Fibroblast of skin of back (primary cell): ENCODE data around the gene PHRF1.
"Not testable (repeated sequence)": the region's sequence is repeated elsewhere in the genome, so short reads cannot be mapped to it uniquely, and the experiment has no call there.

Experiments
- DNase-seq: peaks from one replicate; pipeline ENCODE4 v3.0.0-alpha.2; 2013

The PHRF1 gene

DNA sequence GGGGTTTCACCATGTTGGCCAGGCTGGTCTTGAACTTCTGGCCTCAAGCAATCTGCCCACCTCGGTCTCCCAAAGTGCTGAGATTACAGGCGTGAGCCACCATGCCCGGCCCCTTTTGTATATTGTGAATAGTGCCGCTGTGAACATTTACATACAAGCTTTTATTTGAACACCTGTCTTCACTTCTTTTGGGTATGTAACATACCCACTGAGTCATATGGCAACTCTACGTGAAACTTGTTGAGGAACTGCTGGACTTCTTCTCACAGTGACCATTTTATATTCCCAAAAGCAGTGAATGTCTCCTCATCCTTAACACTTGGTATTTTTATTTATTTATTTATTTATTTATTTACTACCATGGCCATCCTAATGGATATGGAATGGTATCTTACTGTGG, 54.6 kb downstream of the PHRF1 start:
- DNase-seq, result no peak

DNA sequence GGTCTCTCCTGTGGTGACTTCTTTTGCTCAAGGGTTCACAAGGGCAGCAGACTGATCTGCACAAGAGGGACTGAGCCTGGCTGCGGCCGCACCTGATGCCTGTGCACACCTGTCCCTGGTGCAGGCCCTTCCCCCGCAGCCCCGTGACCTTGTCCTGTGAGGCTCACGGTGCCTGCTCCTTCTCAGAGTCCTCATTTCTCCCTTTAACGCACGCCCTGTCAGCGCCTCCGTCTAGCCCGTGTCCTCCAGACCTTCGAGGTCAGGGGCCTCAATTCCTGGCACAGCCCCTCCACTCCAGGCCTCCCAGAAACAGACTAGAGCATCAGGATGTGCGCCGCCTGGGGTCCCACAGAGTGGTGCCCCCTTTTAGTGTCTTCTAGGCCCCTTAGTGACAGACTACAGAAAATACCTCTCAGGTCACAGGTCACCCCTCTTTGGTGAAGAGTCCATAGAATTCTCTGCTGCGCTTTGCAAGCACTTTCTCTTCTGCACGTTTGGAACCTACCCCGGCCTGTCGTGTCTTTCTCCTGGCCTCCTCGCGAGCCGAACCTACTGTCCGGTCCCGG, 59.8 kb downstream of the PHRF1 start:
- no peak for DNase-seq

DNA sequence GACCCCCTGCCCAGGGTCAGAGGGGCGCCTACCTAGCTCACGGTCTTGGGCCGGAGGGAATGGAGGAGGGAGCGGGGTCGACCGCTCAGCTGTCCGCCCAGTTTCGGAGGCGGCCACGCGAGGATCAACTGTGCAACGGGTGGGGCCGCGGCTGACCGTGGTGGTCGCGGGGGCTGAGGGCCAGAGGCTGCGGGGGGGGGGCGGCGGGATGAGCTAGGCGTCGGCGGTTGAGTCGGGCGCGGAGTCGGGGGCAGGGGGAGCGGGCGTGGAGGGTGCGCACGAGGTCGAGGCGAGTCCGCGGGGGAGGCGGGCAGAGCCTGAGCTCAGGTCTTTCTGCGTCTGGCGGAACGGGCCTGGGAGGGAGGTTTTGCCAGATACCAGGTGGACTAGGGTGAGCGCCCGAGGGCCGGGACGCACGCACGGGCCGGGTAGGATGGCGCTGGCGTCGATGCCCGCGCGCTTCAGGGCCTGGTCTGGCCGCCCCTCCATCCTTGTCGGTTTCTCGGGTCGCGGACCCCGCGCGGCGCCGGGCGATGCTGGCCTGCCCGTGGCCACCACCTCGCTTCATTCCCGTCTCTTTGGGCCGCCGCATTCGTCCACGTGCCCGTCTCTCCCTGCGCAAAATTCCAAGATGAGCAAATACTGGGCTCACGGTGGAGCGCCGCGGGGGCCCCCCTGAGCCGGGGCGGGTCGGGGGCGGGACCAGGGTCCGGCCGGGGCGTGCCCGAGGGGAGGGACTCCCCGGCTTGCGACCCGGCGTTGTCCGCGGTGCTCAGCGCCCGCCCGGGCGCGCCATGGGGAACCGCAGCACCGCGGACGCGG, 60.5 kb downstream of the PHRF1 start, which contains the start of gene DRD4:
Gene DRD4, plus strand, starts transcription at position 759 of the 822 bp plus-strand sequence. Its CDS starts 36 bp downstream, at position 795.
- peak; percentile 37 for DNase-seq

DNA sequence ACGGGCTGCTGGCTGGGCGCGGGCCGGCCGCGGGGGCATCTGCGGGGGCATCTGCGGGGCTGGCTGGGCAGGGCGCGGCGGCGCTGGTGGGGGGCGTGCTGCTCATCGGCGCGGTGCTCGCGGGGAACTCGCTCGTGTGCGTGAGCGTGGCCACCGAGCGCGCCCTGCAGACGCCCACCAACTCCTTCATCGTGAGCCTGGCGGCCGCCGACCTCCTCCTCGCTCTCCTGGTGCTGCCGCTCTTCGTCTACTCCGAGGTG, 61.0 kb downstream of the PHRF1 start:
- DNase-seq, result no peak

DNA sequence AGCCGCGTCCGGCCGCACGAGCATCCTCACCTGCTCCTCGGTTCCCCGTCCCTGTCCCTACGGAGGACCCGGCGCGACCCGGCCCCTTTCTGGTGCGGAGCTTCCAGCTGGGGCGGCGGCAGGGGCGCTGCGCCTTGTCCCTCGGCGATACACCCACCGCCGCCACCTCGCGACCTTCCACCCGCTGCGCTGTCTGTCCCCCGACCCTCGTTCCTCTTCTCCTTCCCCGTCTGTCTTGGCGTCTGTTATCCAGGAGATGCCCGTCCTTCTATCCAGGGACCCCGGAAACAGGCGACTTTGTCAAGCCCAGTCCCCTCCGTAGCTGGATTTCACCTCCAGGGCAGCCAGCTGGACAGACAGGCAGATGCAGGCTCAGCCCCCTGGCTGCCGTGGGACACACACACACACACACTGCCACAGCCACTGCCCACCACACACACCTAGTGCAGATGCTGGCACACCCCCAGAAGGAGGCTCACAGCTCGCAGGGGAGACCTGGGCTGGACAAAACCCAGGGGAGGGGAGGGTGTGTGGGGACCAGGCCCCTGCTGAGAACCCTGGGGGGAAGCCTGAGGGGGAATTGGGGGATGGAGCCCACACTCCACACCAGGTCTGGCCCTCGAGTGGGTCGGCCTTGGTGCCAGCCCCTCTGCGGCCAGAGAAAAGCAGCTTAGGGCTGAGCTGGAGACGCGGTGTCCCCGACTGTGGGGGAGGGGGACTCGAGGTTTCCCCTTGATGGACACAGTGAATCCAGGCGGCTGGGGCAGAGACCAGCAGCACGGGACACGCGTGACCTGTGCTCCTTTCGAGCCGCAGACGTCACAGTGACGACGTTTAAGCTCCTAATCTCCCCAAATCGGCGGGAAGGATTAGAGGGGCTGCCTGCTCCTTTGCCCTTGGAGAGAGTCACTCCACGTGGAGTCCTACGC, 61.6 kb downstream of the PHRF1 start:
- DNase-seq, result no peak

DNA sequence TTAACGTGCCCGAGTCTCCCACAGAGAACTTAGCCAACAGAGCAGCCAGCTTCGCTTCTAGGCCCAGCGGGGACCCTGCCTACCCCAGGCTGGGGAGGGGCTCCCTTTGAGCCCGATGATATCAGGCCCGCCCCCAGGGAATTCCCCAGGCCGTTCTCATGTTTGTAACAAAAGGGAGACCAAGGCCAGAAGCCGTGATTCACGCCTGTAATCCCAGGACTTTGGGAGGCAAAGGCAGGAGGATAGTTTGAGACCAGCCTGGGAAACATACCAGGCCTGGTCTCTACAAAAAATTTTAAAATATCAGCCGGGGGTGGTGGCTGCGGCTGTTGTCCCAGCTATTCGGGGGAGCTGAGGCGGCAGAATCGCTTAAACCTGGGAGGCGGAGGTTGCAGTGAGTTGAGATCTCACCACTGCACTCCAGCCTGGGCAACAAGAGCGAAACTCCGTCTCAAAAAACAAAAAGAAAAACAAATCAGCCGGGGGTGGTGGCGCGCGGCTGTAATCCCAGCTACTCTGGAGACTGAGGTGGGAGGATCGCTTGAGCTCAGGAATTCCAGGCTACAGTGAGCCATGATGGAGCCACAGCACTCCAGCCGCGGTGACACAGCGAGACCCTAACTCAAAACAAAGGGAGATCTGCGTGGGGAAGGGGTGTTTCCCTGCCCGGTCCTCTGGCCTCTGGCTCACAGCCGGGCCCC, 62.5 kb downstream of the PHRF1 start:
- DNase-seq, result peak; percentile 38

DNA sequence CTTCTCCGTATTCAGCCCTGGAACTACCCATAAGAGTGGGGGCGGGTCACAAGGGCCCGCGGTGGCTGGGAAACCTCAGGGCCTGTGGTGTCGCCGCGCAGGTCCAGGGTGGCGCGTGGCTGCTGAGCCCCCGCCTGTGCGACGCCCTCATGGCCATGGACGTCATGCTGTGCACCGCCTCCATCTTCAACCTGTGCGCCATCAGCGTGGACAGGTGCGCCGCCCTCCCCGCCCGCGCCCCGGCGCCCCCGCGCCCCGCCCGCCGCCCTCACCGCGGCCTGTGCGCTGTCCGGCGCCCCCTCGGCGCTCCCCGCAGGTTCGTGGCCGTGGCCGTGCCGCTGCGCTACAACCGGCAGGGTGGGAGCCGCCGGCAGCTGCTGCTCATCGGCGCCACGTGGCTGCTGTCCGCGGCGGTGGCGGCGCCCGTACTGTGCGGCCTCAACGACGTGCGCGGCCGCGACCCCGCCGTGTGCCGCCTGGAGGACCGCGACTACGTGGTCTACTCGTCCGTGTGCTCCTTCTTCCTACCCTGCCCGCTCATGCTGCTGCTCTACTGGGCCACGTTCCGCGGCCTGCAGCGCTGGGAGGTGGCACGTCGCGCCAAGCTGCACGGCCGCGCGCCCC, 63.2 kb downstream of the PHRF1 start:
- no peak for DNase-seq

DNA sequence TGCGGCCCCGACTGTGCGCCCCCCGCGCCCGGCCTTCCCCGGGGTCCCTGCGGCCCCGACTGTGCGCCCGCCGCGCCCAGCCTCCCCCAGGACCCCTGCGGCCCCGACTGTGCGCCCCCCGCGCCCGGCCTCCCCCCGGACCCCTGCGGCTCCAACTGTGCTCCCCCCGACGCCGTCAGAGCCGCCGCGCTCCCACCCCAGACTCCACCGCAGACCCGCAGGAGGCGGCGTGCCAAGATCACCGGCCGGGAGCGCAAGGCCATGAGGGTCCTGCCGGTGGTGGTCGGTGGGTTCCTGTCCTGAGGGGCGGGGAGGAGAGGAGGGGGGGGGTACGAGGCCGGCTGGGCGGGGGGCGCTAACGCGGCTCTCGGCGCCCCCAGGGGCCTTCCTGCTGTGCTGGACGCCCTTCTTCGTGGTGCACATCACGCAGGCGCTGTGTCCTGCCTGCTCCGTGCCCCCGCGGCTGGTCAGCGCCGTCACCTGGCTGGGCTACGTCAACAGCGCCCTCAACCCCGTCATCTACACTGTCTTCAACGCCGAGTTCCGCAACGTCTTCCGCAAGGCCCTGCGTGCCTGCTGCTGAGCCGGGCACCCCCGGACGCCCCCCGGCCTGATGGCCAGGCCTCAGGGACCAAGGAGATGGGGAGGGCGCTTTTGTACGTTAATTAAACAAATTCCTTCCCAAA, 63.9 kb downstream of the PHRF1 start:
- DNase-seq, result no peak

DNA sequence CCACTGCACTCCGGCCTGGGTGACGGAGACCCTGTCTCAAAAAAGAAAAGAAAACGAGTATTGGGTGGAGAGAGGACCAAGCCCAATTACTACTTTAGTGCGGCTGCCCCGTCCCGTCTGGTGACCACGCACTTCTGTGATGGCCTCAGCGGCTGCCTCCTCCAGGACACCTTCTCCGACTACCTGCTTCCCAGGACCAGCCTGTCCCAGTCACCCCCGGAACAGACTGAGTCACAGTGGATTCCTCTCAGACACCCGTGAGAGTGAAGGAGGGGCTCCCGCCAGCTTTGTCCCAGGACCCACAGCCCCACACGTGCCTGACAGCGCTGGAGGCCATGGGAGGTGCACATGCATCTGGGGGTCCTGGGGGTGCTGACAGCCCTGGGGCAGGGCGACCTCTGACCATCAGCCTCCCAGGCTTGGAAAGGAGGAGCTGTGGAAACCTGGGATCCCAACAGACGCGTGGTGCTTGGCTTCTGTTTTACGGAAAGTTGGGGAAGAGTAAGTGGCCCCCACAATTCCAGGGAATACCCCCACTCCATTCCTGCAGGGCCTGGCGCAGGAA, 65.6 kb downstream of the PHRF1 start:
- DNase-seq, result no peak

DNA sequence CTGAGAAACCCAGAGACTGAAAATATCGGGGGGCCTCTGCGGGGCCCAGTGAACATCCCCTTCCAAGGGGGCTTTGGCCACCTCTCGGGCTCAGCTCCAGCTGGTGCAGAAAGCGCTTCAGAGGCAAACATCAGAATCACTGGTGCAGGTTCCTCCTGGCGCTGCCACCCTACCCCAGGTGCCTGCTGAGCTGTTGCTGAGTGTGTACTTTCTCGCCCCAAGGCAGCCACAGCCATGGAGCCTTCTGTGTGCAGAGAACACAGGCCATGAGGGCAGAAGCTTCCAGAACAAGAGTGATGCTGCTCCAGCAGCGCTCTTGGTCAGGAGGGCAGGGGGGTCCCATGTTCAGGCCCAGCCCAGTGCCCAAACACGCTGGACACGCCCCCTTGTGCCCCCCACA, 67.1 kb downstream of the PHRF1 start:
- no peak for DNase-seq

DNA sequence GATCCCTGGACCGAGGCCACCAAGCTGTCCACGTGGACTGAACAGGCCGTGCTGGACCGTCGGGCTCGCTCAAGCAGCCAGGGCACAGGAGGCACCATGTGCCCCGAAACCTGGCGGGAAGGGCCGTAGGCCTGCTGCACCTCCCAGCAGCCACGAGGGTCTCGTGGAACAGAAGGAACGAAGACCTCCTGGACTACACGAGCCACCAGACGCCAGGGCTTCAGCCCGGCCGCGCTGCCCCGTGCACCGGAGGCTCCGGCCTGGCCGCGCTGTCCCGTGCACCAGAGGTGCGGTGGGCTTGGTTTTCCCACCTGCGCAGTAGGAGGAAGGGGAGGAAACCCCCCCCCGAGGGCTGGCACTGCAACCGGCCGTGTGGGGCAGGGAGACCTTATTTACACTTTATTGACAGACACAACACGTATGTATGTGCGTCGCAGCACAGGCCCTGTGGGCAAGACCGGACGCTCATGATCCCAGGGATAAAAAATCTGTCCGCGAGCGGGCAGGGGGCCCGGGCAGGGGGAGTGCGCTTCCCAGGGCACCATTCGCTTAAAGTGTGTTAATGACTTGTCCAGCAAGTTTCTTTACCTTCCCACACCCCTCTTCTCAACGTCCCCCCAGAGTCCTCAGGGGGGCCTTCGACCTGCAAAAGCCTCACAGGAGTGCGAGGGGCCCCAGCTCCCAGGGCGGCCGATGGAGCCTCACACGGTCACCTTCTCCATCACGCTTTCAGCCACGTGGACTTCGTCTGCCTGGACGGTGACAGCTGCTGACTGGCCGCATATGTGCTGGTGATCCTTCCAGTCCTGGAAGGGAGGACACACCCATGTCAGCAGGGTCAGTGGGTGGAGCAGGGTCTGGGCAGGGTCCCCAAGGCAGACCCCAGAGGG, 67.8 kb downstream of the PHRF1 start:
- DNase-seq, result no peak

DNA sequence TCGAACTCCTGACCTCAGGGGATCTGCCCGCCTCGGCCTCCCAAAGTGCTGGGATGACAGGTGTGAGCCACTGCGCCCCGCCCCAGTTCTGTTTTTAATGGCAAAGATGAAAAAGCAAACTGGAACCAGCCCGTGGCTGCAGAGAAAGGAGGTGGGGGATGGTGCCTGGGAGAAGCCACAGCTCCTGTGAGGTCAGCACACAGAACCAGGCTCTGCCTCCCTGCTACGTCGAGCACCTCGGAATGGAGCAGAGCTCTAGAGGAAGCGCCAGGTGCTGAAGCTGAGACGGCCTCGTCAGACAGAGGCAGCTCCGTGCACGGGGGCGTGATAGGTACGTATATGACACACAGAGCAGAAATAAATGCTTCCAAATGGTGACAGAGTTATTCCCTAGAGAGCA, 69.3 kb downstream of the PHRF1 start:
- DNase-seq, result no peak

DNA sequence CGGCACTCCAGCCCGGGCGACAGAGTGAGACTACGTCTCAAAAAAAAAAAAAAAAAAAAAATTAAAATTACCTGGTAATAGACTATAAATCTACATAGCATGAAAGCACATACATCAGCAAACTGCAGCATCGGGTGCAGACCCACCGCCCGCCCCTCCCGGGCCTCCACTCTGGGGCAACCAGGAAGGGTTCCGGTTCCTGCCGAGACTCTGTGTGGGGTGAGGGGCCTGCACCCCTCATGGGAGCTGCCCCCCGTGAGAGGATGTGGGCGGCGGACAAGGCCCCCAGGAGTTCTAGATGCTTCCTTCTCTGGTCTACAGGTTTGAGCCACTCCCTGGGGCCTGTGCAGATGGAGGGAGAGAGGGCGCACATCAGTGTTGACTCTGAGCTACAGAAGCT, 69.9 kb downstream of the PHRF1 start:
- no peak for DNase-seq

DNA sequence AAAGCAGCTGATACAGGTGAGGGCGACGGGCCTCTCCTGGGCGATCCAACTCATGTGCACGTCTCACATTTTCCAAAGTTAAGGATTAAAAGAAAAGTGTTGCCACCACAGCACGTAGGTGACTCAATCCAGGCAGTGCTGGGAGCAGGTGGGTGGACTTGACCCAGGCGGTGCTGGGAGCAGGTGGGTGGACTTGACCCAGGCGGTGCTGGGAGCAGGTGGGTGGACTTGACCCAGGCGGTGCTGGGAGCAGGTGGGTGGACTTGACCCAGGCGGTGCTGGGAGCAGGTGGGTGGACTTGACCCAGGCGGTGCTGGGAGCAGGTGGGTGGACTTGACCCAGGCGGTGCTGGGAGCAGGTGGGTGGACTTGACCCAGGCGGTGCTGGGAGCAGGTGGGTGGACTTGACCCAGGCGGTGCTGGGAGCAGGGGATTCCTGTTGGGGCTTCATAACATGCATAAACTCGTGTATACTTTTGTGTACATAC, 71.4 kb downstream of the PHRF1 start:
- DNase-seq, result not testable (repeated sequence)

DNA sequence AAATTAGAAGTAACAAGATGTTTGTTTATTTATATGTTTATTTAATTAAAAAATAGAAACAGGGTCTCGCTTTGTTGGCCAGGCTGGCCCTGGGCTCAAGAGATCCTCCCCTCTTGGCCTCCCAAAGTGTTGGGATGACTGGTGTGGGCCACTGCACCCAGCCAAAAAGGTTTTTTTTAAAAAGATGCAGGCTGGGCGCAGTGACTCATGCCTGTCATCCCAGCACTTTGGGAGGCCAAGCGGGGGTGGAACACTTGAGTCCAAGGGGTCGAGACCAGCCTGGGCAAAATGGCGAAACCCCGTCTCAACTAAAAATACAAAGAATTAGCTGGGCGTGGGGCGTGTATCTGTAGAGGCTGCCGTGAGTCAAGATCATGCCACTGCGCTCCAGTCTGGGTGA, 74.2 kb downstream of the PHRF1 start:
- DNase-seq, result peak; percentile 30

DNA sequence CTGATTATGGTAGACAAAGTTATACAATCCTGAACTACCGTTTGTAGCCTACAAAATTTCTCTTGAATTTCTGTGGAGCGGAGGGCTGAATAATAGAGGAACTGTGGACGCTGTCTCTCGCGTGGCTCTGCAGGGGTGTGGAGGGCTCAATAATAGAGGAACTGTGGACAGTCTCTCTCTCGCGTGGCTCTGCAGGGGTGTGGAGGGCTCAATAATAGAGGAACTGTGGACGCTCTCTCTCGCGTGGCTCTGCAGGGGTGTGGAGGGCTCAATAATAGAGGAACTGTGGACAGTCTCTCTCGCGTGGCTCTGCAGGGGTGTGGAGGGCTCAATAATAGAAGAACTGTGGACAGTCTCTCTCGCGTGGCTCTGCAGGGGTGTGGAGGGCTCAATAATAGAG, 76.9 kb downstream of the PHRF1 start:
- DNase-seq, result not testable (repeated sequence)

DNA sequence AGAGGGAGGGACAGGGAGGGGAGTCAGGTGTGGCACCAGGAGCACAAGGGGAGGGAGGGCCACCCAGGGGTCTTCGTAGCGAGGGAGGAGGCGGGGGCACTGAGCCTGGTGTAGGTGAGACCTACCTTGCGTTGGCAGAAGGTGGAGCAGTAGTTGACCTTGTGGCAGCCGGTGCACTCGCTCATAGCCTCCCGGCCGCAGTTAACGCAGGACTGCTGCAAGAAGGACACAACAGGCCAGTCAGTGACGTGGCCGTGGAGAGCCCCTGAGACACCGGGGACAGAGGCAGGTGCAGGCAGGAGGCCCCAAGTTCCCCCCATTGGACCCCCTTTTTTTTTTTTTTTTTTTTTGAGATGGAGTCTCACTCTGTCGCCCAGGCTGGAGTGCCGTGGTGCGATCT, 77.6 kb downstream of the PHRF1 start:
- no peak for DNase-seq

DNA sequence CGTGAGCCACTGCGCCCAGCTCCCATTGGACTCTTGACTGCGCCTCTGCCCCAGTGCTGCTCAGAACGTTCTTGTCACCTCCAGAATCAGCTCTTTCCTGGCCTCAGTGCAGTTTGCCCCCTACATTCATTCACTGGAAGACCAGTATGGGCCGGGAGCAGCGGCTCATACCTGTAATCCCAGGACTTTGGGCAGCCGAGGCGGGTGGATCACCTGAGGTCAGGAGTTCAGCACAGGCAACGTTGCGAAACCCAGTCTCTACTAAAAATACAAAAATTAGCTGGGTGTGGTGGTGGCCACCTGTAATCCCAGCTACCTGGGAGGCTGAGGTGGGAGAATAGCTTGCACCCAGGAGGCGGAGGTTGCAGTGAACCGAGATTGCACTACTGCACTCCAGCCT, 78.2 kb downstream of the PHRF1 start:
- not testable (repeated sequence) for DNase-seq

DNA sequence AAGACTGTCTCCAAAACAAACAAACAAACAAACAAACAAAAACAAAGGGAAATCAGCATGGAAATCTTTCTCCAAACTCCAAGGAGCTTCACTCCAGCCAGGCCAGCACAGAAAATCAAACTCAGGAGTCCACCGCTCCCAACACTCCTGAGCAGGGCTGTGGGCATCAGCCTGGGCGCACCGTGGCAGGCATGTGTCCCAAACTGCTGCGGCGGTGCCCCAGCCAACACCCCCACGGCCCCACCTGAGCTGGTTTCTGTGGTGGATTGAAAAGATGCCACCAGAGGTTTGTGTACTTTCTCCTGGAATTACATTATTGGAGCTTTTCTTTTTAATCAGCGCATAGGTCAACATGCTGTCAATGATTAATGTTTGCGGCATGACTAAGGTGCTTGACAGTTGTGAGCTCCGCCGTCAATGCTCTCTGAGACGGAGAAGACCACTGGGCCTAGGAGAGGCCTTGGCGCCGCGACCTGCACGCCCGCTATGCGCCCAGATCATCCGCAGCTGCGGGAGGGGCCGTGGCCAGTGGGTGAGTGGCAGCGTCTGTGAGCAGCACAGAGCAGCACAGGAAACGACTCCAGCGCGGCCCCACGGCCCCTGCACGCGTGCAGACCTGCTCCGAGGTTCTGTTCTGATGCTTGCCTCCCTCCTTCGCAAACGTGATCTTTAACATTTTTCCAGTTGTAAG, 78.9 kb downstream of the PHRF1 start:
- no peak for DNase-seq

DNA sequence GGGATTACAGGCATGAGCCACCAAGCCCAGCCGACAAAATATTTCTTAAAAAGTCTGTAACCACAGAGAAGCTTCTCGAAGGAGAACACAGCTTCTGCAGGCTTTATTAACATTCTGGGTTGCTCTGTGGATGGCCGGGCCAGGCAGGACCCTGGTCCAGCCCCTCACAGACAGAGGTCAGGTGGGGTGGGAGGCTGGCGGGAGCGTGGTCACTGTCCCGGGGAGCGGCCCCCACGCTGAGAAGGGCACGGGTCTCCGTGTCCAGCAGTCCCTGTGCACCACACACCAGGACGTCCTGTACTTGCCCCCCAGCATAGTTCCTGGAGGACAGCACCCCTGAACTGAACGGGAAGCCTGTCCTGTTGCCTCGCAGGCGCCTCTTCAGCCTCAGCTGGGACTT, 80.2 kb downstream of the PHRF1 start:
- DNase-seq, result no peak
